KMS-11 (cell line): ENCODE results near the gene ASB18.

Experiments used
- H2AFZ ChIP-seq: fragments of 200-600 bp; sonication (generic); 2 replicates; pipeline ENCODE4 v1.6.1; 2016; ENCODE audit warnings: antibody characterized with exemption, mixed run types, low read depth
- H3K27ac ChIP-seq: fragments of 200-600 bp; sonication (generic); 2 replicates; pipeline ENCODE4 v1.6.1; 2016; ENCODE audit warnings: mild to moderate bottlenecking, mixed run types
- H3K27me3 ChIP-seq: fragments of 200-600 bp; sonication (generic); 2 replicates; pipeline ENCODE4 v1.6.1; 2017; ENCODE audit warnings: mild to moderate bottlenecking, low read depth, mixed run types, moderate library complexity; ENCODE audit not compliant: insufficient read depth
- H3K36me3 ChIP-seq: fragments of 200-600 bp; sonication (generic); 2 replicates; pipeline ENCODE4 v1.6.1; 2017; ENCODE audit warnings: mild to moderate bottlenecking, mixed run types; ENCODE audit not compliant: insufficient read depth
- H3K4me1 ChIP-seq: fragments of 200-600 bp; sonication (generic); 2 replicates; pipeline ENCODE4 v1.6.1; 2016; ENCODE audit warnings: mild to moderate bottlenecking, low read depth, mixed run types; ENCODE audit not compliant: poor library complexity, severe bottlenecking
- H3K4me2 ChIP-seq: fragments of 200-600 bp; sonication (generic); 2 replicates; pipeline ENCODE4 v1.7.0; 2016; ENCODE audit warnings: mild to moderate bottlenecking, mixed run types
- H3K4me3 ChIP-seq: fragments of 200-600 bp; sonication (generic); IDR thresholded peaks from 2 replicates; pipeline ENCODE4 v1.6.1; 2017; ENCODE audit warnings: low read depth, low read length, mixed read lengths; ENCODE audit not compliant: insufficient read depth
- H3K79me2 ChIP-seq: fragments of 200-600 bp; sonication (generic); 2 replicates; pipeline ENCODE4 v1.6.1; 2016; ENCODE audit warnings: low read depth, mixed run types; ENCODE audit not compliant: insufficient read depth
- H3K9ac ChIP-seq: fragments of 200-600 bp; sonication (generic); 2 replicates; pipeline ENCODE4 v1.6.1; 2016; ENCODE audit warnings: mild to moderate bottlenecking, mixed run types
- H4K20me1 ChIP-seq: fragments of 200-600 bp; sonication (generic); 2 replicates; pipeline ENCODE4 v1.6.1; 2016; ENCODE audit warnings: mild to moderate bottlenecking, mixed run types; ENCODE audit not compliant: insufficient read depth
- CTCF ChIP-seq: fragments of 200-600 bp; sonication (generic); conservative IDR thresholded peaks from 2 replicates; pipeline ENCODE4 v1.6.1; 2017; ENCODE audit warnings: low read depth, mild to moderate bottlenecking, antibody characterized with exemption, low read length, moderate library complexity, mixed read lengths

ASB18 gene

GRCh38 chr2:236242057-236242495, 22.1 kb downstream of the ASB18 start:
- no peak overlapping the region for H3K9ac ChIP-seq
- no peaks in the 10 kb centered on the region for H3K27me3 ChIP-seq
- no peaks in the 10 kb centered on the region for H3K4me1 ChIP-seq
- no peaks in the 10 kb centered on the region for H3K36me3 ChIP-seq
- no peak overlapping the region for H3K27ac ChIP-seq
- H2AFZ ChIP-seq = no peak overlapping the region
- no peaks in the 10 kb centered on the region for H4K20me1 ChIP-seq
- TF ChIP-seq CTCF = no peak
- H3K79me2 ChIP-seq = no peaks in the 10 kb centered on the region
- no peak overlapping the region for H3K4me2 ChIP-seq
- no peak overlapping the region for H3K4me3 ChIP-seq

- Histone ChIP-seq H3K79me2 (no peaks in the 10 kb centered on the region), H3K4me1 (no peaks in the 10 kb centered on the region), H3K36me3 (no peaks in the 10 kb centered on the region), H4K20me1 (no peaks in the 10 kb centered on the region), H3K27me3 (no peaks in the 10 kb centered on the region), H3K9ac (no peak overlapping the region), H3K27ac (no peak overlapping the region), H3K4me2 (no peak overlapping the region), H3K4me3 (no peak overlapping the region), H2AFZ (no peak overlapping the region)
- no peak for TF ChIP-seq CTCF
Measured at GRCh38 chr2:236241181-236242056, 22.8 kb downstream of the ASB18 start.

- Histone ChIP-seq H3K79me2 (no peaks in the 10 kb centered on the region), H3K9ac (no peak overlapping the region), H3K27me3 (no peaks in the 10 kb centered on the region), H3K4me3 (no peak overlapping the region), H3K4me1 (no peaks in the 10 kb centered on the region), H4K20me1 (no peaks in the 10 kb centered on the region), H3K27ac (no peak overlapping the region), H3K36me3 (no peaks in the 10 kb centered on the region), H2AFZ (no peak overlapping the region), H3K4me2 (no peak overlapping the region)
- no peak for TF ChIP-seq CTCF
Measured at GRCh38 chr2:236240228-236240990, 23.8 kb downstream of the ASB18 start.

GRCh38 chr2:236239276-236240065, 24.7 kb downstream of the ASB18 start:
- Histone ChIP-seq H3K27me3 (no peaks in the 10 kb centered on the region), H3K9ac (no peak overlapping the region), H3K4me3 (no peak overlapping the region), H3K27ac (no peak overlapping the region), H2AFZ (no peak overlapping the region), H3K36me3 (no peaks in the 10 kb centered on the region), H3K4me1 (no peaks in the 10 kb centered on the region), H3K79me2 (no peaks in the 10 kb centered on the region), H4K20me1 (no peaks in the 10 kb centered on the region), H3K4me2 (no peak overlapping the region)
- no peak for TF ChIP-seq CTCF
